Endodermal cell (in vitro differentiated cells): ENCODE data around the gene GJA3. TPM values are rescaled to one million over a fixed set of nuclear protein-coding genes. Genes with fewer than 3 reads are reported as not detected.

Source experiments
- DNase-seq: peaks from one replicate; pipeline ENCODE4 v3.0.0-alpha.2; 2017
- H3K27ac ChIP-seq: 2 replicates; pipeline ENCODE4 v1.5.1; 2013; ENCODE audit warnings: mild to moderate bottlenecking, low read depth, low read length, moderate library complexity
- H3K27me3 ChIP-seq: 2 replicates; pipeline ENCODE4 v1.6.1; 2013; ENCODE audit warnings: mild to moderate bottlenecking, low read length, moderate library complexity; ENCODE audit not compliant: insufficient read depth, control insufficient read depth, poor library complexity, severe bottlenecking
- H3K36me3 ChIP-seq: 2 replicates; pipeline ENCODE4 v1.7.0; 2013; ENCODE audit warnings: mild to moderate bottlenecking, low read length, moderate library complexity; ENCODE audit not compliant: control insufficient read depth, insufficient read depth
- H3K4me1 ChIP-seq: one replicate; pipeline ENCODE4 v1.7.0; 2013; ENCODE audit warnings: low read length; ENCODE audit not compliant: control insufficient read depth, insufficient read depth
- H3K4me3 ChIP-seq: 2 replicates; pipeline ENCODE4 v1.5.1; 2013; ENCODE audit warnings: mild to moderate bottlenecking, low read length, moderate library complexity
- H3K9ac ChIP-seq: 2 replicates; pipeline ENCODE4 v1.6.1; 2013; ENCODE audit warnings: mild to moderate bottlenecking, low read length, moderate library complexity; ENCODE audit not compliant: poor library complexity, severe bottlenecking; ENCODE audit errors: extremely low read depth
- H3K9me3 ChIP-seq: 2 replicates; pipeline ENCODE4 v1.6.1; 2013; ENCODE audit warnings: mild to moderate bottlenecking, low read length, moderate library complexity; ENCODE audit not compliant: control insufficient read depth
- H3K27ac Mint-ChIP-seq: 2 replicates; pipeline ENCODE4 v1.8.0; 2020; ENCODE audit warnings: mixed read lengths
- H3K27me3 Mint-ChIP-seq: 2 replicates; pipeline ENCODE4 v1.8.0; 2021; ENCODE audit warnings: mild to moderate bottlenecking, mixed read lengths; ENCODE audit not compliant: insufficient read depth
- H3K36me3 Mint-ChIP-seq: 2 replicates; pipeline ENCODE4 v1.8.0; 2020; ENCODE audit warnings: low read depth, mixed read lengths
- H3K4me1 Mint-ChIP-seq: 2 replicates; pipeline ENCODE4 v1.8.0; 2020; ENCODE audit warnings: mixed read lengths
- H3K4me3 Mint-ChIP-seq: 2 replicates; pipeline ENCODE4 v1.8.0; 2020; ENCODE audit warnings: mild to moderate bottlenecking, moderate library complexity, mixed read lengths
- H3K9me3 Mint-ChIP-seq: 2 replicates; pipeline ENCODE4 v1.8.0; 2020; ENCODE audit warnings: mild to moderate bottlenecking, mixed read lengths
- WGBS, 2 experiments: methylation state at CpG; one replicate each; pipeline versions ENCODE4 v1.1.5 to v1.1.7; 2013; ENCODE audit warnings: missing lambda C conversion rate in 2 of 2, mixed read lengths in 1 of 2; ENCODE audit not compliant: insufficient coverage in 1 of 2, insufficient read length in 1 of 2; 5-methylcytosine and 5-hydroxymethylcytosine counted together
- total RNA-seq, 2 donors: library from RNA; stranded (reverse); fragmentation: NEBNext Ultra II Directional in 1 of 2; extraction: Animal tissue kit (Norgen Biotek cat#: 25700) in 1 of 2; gene quantifications; 2 replicates in 1 of 2; 3 replicates in 1 of 2; pipeline ENCODE4 v1.2.1, GENCODE V29; 2021
- TF ChIP-seq, protein P1 (sequence below): fragments of 200-600 bp; sonication (generic); conservative IDR thresholded peaks from 2 replicates; pipeline ENCODE4 v1.5.0; 2021; ENCODE audit warnings: antibody characterized with exemption, mild to moderate bottlenecking

The GJA3 gene
- total RNA-seq, 2 donors from 2014 or later: 0.07 to 0.09 TPM

DNA sequence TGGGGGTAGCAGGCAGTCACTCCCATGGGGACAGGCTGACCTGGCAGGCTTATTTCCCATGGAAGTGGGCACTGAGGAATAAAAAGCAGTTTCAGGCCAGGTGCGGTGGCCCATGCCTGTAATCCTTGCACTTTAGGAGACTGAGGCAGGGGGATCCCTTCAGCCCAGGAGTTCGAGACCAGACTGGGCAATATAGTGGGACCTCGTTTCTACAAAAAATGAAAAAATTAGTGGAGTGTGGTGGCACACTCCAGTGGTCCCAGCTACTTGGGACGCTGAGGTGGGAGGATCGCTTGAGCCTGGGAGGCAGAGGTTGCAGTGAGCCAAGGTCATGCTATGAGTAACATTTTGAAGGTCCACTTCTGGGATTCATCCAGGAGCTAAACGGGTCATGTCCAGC lies 25.9 kb upstream of the GJA3 start:
- TF ChIP-seq, protein P1, sequence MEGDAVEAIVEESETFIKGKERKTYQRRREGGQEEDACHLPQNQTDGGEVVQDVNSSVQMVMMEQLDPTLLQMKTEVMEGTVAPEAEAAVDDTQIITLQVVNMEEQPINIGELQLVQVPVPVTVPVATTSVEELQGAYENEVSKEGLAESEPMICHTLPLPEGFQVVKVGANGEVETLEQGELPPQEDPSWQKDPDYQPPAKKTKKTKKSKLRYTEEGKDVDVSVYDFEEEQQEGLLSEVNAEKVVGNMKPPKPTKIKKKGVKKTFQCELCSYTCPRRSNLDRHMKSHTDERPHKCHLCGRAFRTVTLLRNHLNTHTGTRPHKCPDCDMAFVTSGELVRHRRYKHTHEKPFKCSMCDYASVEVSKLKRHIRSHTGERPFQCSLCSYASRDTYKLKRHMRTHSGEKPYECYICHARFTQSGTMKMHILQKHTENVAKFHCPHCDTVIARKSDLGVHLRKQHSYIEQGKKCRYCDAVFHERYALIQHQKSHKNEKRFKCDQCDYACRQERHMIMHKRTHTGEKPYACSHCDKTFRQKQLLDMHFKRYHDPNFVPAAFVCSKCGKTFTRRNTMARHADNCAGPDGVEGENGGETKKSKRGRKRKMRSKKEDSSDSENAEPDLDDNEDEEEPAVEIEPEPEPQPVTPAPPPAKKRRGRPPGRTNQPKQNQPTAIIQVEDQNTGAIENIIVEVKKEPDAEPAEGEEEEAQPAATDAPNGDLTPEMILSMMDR: no peak
- Histone ChIP-seq H3K36me3 (no peaks in the 10 kb centered on the region), H3K9ac (no peak overlapping the region), H3K4me1 (no peaks in the 10 kb centered on the region), H3K9me3 (no peaks in the 10 kb centered on the region), H3K27ac (no peak overlapping the region), H3K27me3 (peaks cover 44% of the 10 kb centered on the region), H3K4me3 (no peak overlapping the region)
- H3K36me3 Mint-ChIP-seq: no peaks in the 10 kb centered on the region
- H3K9me3 Mint-ChIP-seq: no peaks in the 10 kb centered on the region
- no peak for DNase-seq
- no peak overlapping the region for H3K4me3 Mint-ChIP-seq
- H3K27me3 Mint-ChIP-seq: peaks cover 54% of the 10 kb centered on the region
- peaks cover 10% of the 10 kb centered on the region for H3K4me1 Mint-ChIP-seq
- H3K27ac Mint-ChIP-seq: no peak overlapping the region
- 83 to 90% methylated on average over 5 to 6 of the region's 6 CpGs for WGBS, 2 experiments

DNA sequence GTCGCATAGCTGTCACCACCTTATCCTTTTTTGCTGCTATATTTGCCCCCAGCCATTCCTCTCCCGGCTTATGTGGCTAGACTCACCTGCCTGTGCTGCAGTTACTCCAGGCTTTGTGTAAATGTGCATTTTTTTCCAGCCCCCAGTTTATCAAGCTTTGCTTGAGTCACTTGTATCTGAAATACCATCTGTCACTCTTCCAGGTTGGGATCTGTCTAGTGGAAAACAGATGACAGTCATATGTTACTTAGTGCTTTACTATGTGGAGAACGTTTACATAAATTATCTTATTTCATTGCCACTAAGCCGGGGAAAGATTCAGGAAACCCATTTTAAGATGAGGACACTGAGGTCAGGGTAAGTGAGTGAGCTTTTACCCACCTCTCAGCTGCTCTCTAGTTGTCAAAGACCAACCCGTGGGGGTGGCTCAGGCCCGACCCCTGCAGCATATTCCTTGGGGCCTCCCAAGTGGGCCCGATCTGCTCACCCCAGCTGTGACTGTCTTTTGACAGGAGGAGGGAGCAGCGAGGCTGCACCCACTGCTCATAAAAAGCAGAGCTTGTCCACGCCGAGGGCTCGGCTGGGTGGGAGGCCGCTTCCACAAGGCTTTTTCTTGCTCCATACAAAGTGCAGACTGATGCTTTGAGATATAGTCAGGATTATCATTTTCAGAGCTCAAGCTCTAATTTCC lies 24.7 kb upstream of the GJA3 start:
- Histone ChIP-seq H3K36me3 (no peaks in the 10 kb centered on the region), H3K4me3 (no peak overlapping the region), H3K27ac (no peak overlapping the region), H3K4me1 (no peaks in the 10 kb centered on the region), H3K9ac (no peak overlapping the region), H3K27me3 (peaks cover 31% of the 10 kb centered on the region), H3K9me3 (no peaks in the 10 kb centered on the region)
- DNase-seq: no peak
- TF ChIP-seq, protein P1: no peak
- Mint-ChIP-seq H3K36me3 (no peaks in the 10 kb centered on the region), H3K27me3 (peaks cover 41% of the 10 kb centered on the region), H3K9me3 (no peaks in the 10 kb centered on the region), H3K4me1 (peaks cover 9% of the 10 kb centered on the region), H3K4me3 (no peak overlapping the region), H3K27ac (no peak overlapping the region)
- 80 to 92% methylated on average over 7 to 12 of the region's 12 CpGs for WGBS, 2 experiments

DNA sequence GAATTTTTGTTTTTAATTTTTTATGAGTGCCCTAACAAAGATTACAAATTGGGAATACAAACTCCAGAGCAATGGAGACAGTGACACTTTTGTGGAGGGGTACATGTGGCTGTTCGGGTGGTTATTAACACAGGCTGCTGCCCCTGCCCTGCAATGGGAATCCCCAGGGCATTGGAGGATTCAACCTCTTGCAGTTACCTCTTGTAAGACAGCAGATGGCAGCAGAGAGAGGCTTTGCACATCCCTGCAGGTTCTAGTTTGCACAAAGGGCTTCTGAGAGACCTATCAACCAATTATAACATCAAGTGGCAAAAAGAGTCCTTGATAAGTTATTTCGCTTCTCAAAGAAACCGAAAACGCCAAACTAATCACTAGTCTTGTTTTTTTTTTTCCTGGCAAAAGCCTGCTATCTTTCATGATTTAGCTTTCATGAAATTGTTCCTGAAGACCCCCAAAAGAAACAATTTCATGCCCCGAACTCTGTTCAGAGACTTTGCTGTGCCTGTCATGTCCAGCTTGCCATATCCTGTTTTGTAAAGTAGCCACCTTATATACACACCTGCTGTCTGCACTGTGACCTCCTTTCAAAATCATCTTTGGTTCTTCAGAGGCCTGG lies 21.5 kb upstream of the GJA3 start:
- H3K9ac ChIP-seq: no peak overlapping the region
- peaks cover 6% of the 10 kb centered on the region for H3K27me3 ChIP-seq
- DNase-seq: peak; percentile 82
- no peak overlapping the region for H3K4me3 Mint-ChIP-seq
- H3K9me3 ChIP-seq: no peaks in the 10 kb centered on the region
- peaks cover 9% of the 10 kb centered on the region for H3K4me1 Mint-ChIP-seq
- no peaks in the 10 kb centered on the region for H3K36me3 Mint-ChIP-seq
- H3K36me3 ChIP-seq: no peaks in the 10 kb centered on the region
- 29 to 31% methylated on average over 1 to 5 of the region's 5 CpGs for WGBS, 2 experiments
- H3K27ac ChIP-seq: no peak overlapping the region
- H3K4me3 ChIP-seq: no peak overlapping the region
- H3K27ac Mint-ChIP-seq: no peak overlapping the region
- no peaks in the 10 kb centered on the region for H3K9me3 Mint-ChIP-seq
- TF ChIP-seq, protein P1: peak; percentile 88
- no peaks in the 10 kb centered on the region for H3K4me1 ChIP-seq
- H3K27me3 Mint-ChIP-seq: peaks cover 21% of the 10 kb centered on the region
